H9 (cell line): ENCODE data around the gene VPS54. TPM values are rescaled to one million over a fixed set of nuclear protein-coding genes. Genes with fewer than 3 reads are reported as not detected.

Experiments used
- DNase-seq: peaks from one replicate; pipeline ENCODE4 v3.0.0-alpha.2; 2017
- H2AFZ ChIP-seq: one replicate; pipeline ENCODE4 v1.6.1; 2013; ENCODE audit warnings: mild to moderate bottlenecking, low read length, control low read depth, moderate library complexity
- H2AK5ac ChIP-seq: 2 replicates; pipeline ENCODE4 v1.6.1; 2013; ENCODE audit warnings: low read length, control low read depth, mixed read lengths; ENCODE audit not compliant: insufficient read length
- H2BK120ac ChIP-seq: one replicate; pipeline ENCODE4 v1.6.1; 2013; ENCODE audit warnings: low read depth, mild to moderate bottlenecking, low read length, control low read depth, inconsistent platforms; ENCODE audit not compliant: poor library complexity, severe bottlenecking
- H2BK12ac ChIP-seq: 2 replicates; pipeline ENCODE4 v1.6.1; 2013; ENCODE audit warnings: low read length, control low read depth, mixed read lengths, low read depth; ENCODE audit not compliant: insufficient read length
- H2BK15ac ChIP-seq: 2 replicates; pipeline ENCODE4 v1.6.1; 2013; ENCODE audit warnings: low read depth, low read length, control low read depth
- H2BK20ac ChIP-seq: one replicate; pipeline ENCODE4 v1.6.1; 2013; ENCODE audit warnings: low read depth, mild to moderate bottlenecking, low read length, control low read depth, inconsistent platforms; ENCODE audit not compliant: poor library complexity, severe bottlenecking
- H2BK5ac ChIP-seq: 2 replicates; pipeline ENCODE4 v1.6.1; 2013; ENCODE audit warnings: low read length, control low read depth, mixed read lengths; ENCODE audit not compliant: insufficient read length
- H3K14ac ChIP-seq: 2 replicates; pipeline ENCODE4 v1.6.1; 2013; ENCODE audit warnings: low read length, control low read depth; ENCODE audit not compliant: insufficient read depth
- H3K18ac ChIP-seq: 2 replicates; pipeline ENCODE4 v1.6.1; 2013; ENCODE audit warnings: low read depth, mild to moderate bottlenecking, mixed read lengths, low read length, control low read depth; ENCODE audit not compliant: insufficient read length
- H3K23ac ChIP-seq: 2 replicates; pipeline ENCODE4 v1.6.1; 2013; ENCODE audit warnings: low read length, control low read depth, mixed read lengths, low read depth; ENCODE audit not compliant: insufficient read length
- H3K23me2 ChIP-seq: 2 replicates; pipeline ENCODE4 v1.6.1; 2013; ENCODE audit warnings: low read depth, mild to moderate bottlenecking, mixed read lengths, low read length, control low read depth; ENCODE audit not compliant: insufficient read length, poor library complexity, severe bottlenecking
- H3K27ac ChIP-seq: 2 replicates; pipeline ENCODE4 v1.5.1; 2013; ENCODE audit warnings: low read length, control low read depth, mixed read lengths, low read depth; ENCODE audit not compliant: insufficient read length
- H3K27me3 ChIP-seq: 2 replicates; pipeline ENCODE4 v1.6.1; 2013; ENCODE audit warnings: low read length, control low read depth, inconsistent platforms; ENCODE audit not compliant: insufficient read depth
- H3K4ac ChIP-seq: 2 replicates; pipeline ENCODE4 v1.6.1; 2013; ENCODE audit warnings: low read depth, mild to moderate bottlenecking, control low read depth, inconsistent platforms, low read length, moderate library complexity
- H3K4me1 ChIP-seq: 2 replicates; pipeline ENCODE4 v1.6.1; 2013; ENCODE audit warnings: low read length, control low read depth, inconsistent platforms; ENCODE audit not compliant: insufficient read depth
- H3K4me2 ChIP-seq: 2 replicates; pipeline ENCODE4 v1.6.1; 2013; ENCODE audit warnings: low read length, control low read depth, mixed read lengths; ENCODE audit not compliant: insufficient read length, insufficient read depth
- H3K56ac ChIP-seq: 2 replicates; pipeline ENCODE4 v1.6.1; 2013; ENCODE audit warnings: low read depth, mild to moderate bottlenecking, mixed read lengths, low read length, control low read depth; ENCODE audit not compliant: insufficient read length
- H3K79me1 ChIP-seq: 2 replicates; pipeline ENCODE4 v1.6.1; 2013; ENCODE audit warnings: low read depth, mild to moderate bottlenecking, moderate library complexity, low read length, control low read depth, inconsistent platforms; ENCODE audit not compliant: insufficient read depth, poor library complexity, severe bottlenecking
- H3K79me2 ChIP-seq: 2 replicates; pipeline ENCODE4 v1.6.1; 2013; ENCODE audit warnings: low read length, control low read depth, inconsistent platforms; ENCODE audit not compliant: insufficient read depth
- H3K9ac ChIP-seq: 2 replicates; pipeline ENCODE4 v1.6.1; 2013; ENCODE audit warnings: low read length, control low read depth, mixed read lengths; ENCODE audit not compliant: insufficient read length; ENCODE audit errors: extremely low read depth
- H3K9me3 ChIP-seq: one replicate; pipeline ENCODE4 v1.6.1; 2013; ENCODE audit warnings: low read depth, low read length, inconsistent platforms; ENCODE audit not compliant: control insufficient read depth
- H3T11ph ChIP-seq: one replicate; pipeline ENCODE4 v1.6.1; 2013; ENCODE audit warnings: mild to moderate bottlenecking, low read length, control low read depth, inconsistent platforms
- H4K20me1 ChIP-seq: one replicate; pipeline ENCODE4 v1.6.1; 2013; ENCODE audit not compliant: control insufficient read depth, insufficient read length, insufficient read depth
- H4K5ac ChIP-seq: 2 replicates; pipeline ENCODE4 v1.6.1; 2013; ENCODE audit warnings: low read depth, mild to moderate bottlenecking, mixed read lengths, low read length, control low read depth; ENCODE audit not compliant: insufficient read length
- H4K8ac ChIP-seq: replicated peaks from 2 replicates; pipeline ENCODE4 v1.6.1; 2013; ENCODE audit warnings: low read length, control low read depth, mixed read lengths, low read depth; ENCODE audit not compliant: insufficient read length
- H4K91ac ChIP-seq: 2 replicates; pipeline ENCODE4 v1.6.1; 2013; ENCODE audit warnings: low read depth, mild to moderate bottlenecking, moderate library complexity, mixed read lengths, low read length, control low read depth; ENCODE audit not compliant: insufficient read length
- H3K27ac Mint-ChIP-seq, 3 experiments: 2 replicates in 2 of 3; 3 replicates in 1 of 3; pipeline ENCODE4 v1.8.0; 2020 to 2021; ENCODE audit warnings: mixed read lengths in 3 of 3, mild to moderate bottlenecking in 1 of 3, moderate library complexity in 1 of 3
- H3K27me3 Mint-ChIP-seq: 2 replicates; pipeline ENCODE4 v1.8.0; 2021; ENCODE audit warnings: low read depth, mild to moderate bottlenecking, moderate library complexity, mixed read lengths
- H3K36me3 Mint-ChIP-seq, 3 experiments: 2 replicates in 2 of 3; 3 replicates in 1 of 3; pipeline ENCODE4 v1.8.0; 2020 to 2021; ENCODE audit warnings: low read depth in 3 of 3, mixed read lengths in 3 of 3; ENCODE audit not compliant: insufficient read depth in 1 of 3
- H3K4me1 Mint-ChIP-seq, 2 experiments: 2 replicates each; pipeline ENCODE4 v1.8.0; 2020; ENCODE audit warnings: mixed read lengths in 2 of 2
- H3K4me3 Mint-ChIP-seq, 2 experiments: 2 replicates in 1 of 2; 3 replicates in 1 of 2; pipeline ENCODE4 v1.8.0; 2020 to 2021; ENCODE audit warnings: mild to moderate bottlenecking in 2 of 2, mixed read lengths in 2 of 2, moderate library complexity in 1 of 2
- H3K9me3 Mint-ChIP-seq, 2 experiments: 2 replicates in 1 of 2; 3 replicates in 1 of 2; pipeline ENCODE4 v1.8.0; 2020; ENCODE audit warnings: mild to moderate bottlenecking in 2 of 2, mixed read lengths in 2 of 2, moderate library complexity in 1 of 2
- CTCF ChIP-seq: fragments of 200-600 bp; sonication (generic); conservative IDR thresholded peaks from 3 replicates; pipeline ENCODE4 v1.8.0; 2021; ENCODE audit warnings: antibody characterized with exemption, mild to moderate bottlenecking
- whole genome bisulfite sequencing: extraction: QIAGEN DNeasy Blood & Tissue Kit; methylation state at CpG from one replicate; pipeline ENCODE4 v1.1.7; 2013; ENCODE audit warnings: missing lambda C conversion rate, low lambda C conversion rate, mixed read lengths; ENCODE audit not compliant: insufficient read length; ENCODE audit errors: extremely low coverage; 5-methylcytosine and 5-hydroxymethylcytosine counted together
- total RNA-seq: library from RNA; stranded (reverse); gene quantifications from 2 replicates; pipeline ENCODE4 v1.2.1, GENCODE V29; 2021

The VPS54 gene
- total RNA-seq, 1 experiment from 2014 or later = 13.4 TPM

GRCh38 chr2:63862806-63863205 is 156.4 kb downstream of the VPS54 start:
- TF ChIP-seq CTCF = no peak
- Histone ChIP-seq H4K8ac (no peak overlapping the region), H3T11ph (no peak overlapping the region), H3K27ac (no peak overlapping the region), H3K23me2 (no peaks in the 10 kb centered on the region), H2BK5ac (no peak overlapping the region), H3K9ac (no peak overlapping the region), H3K79me1 (peaks cover 8% of the 10 kb centered on the region), H4K20me1 (no peaks in the 10 kb centered on the region), H2AK5ac (no peak overlapping the region), H3K79me2 (peaks cover 9% of the 10 kb centered on the region; the same call in 1 of the 2 replicates), H2BK120ac (no peak overlapping the region), H3K18ac (no peak overlapping the region), H3K4me1 (peaks cover 5% of the 10 kb centered on the region; the same call in 1 of the 2 replicates), H3K4ac (no peak overlapping the region), H2BK12ac (no peak overlapping the region), H3K23ac (no peak overlapping the region), H2AFZ (no peak overlapping the region), H4K91ac (no peak overlapping the region), H2BK15ac (no peak overlapping the region), H3K27me3 (no peaks in the 10 kb centered on the region), H3K14ac (no peak overlapping the region), H3K4me2 (no peak overlapping the region), H2BK20ac (no peak overlapping the region), H3K9me3 (no peaks in the 10 kb centered on the region), H3K56ac (no peak overlapping the region), H4K5ac (no peak overlapping the region)
- Mint-ChIP-seq H3K27ac (peak overlapping the region in 2 of 3 experiments; percentile 44 to 88; a peak in 3 of 7 replicates), H3K36me3 (peaks cover 39 to 93% (median 92%) of the 10 kb centered on the region in 3 experiments; a peak in 6 of 7 replicates), H3K4me3 (no peak overlapping the region), H3K9me3 (no peaks in the 10 kb centered on the region), H3K27me3 (no peaks in the 10 kb centered on the region), H3K4me1 (peaks cover 59 to 73% of the 10 kb centered on the region in 2 experiments)
- WGBS = no CpG with 5 or more reads among the region's 1 CpG
- DNase-seq = no peak
